IgD-negative memory B cell (primary cell): ENCODE measurements around the gene TPSG1. TPM values are rescaled to one million over a fixed set of nuclear protein-coding genes. Genes with fewer than 3 reads are reported as not detected.
A peak's percentile ranks its signal among the peaks of the same experiment; 100 is the strongest.
"Not testable (repeated sequence)": the region's sequence is repeated elsewhere in the genome, so short reads cannot be mapped to it uniquely, and the experiment has no call there.

ENCODE experiments used
- H3K27ac Mint-ChIP-seq, 3 donors: one replicate each; pipeline ENCODE4 v1.8.0; 2020 to 2022; ENCODE audit warnings: mild to moderate bottlenecking in 3 of 3, mixed read lengths in 3 of 3, moderate library complexity in 1 of 3
- H3K27me3 Mint-ChIP-seq: one replicate; pipeline ENCODE4 v1.8.0; 2021; ENCODE audit warnings: mixed read lengths
- H3K36me3 Mint-ChIP-seq: one replicate; pipeline ENCODE4 v1.8.0; 2020; ENCODE audit warnings: mild to moderate bottlenecking, mixed read lengths
- H3K4me1 Mint-ChIP-seq, 3 donors: one replicate each; pipeline ENCODE4 v1.8.0; 2020 to 2022; ENCODE audit warnings: mixed read lengths in 3 of 3, mild to moderate bottlenecking in 1 of 3
- H3K4me3 Mint-ChIP-seq, 4 donors: one replicate each; pipeline ENCODE4 v1.8.0; 2020 to 2022; ENCODE audit warnings: mild to moderate bottlenecking in 4 of 4, mixed read lengths in 4 of 4, moderate library complexity in 3 of 4
- H3K9me3 Mint-ChIP-seq, 3 donors: one replicate each; pipeline ENCODE4 v1.8.0; 2020 to 2021; ENCODE audit warnings: mixed read lengths in 3 of 3, mild to moderate bottlenecking in 1 of 3
- polyA plus RNA-seq: library from polyadenylated mRNA; unstranded; fragments of 300-500 nt; fragmentation: Illumina TruSeq; gene quantifications from one replicate; pipeline ENCODE4 v1.2.3, GENCODE V29; 2021

Gene TPSG1
- polyA plus RNA-seq, 1 donor from 2014 or later, result not detected

GRCh38 chr16:1244881-1245280 lies 19.8 kb upstream of the TPSG1 start:
- peaks cover 0 to 4% (median 0%) of the 10 kb centered on the region in 3 donors for H3K9me3 Mint-ChIP-seq
- H3K4me3 Mint-ChIP-seq, result no peak overlapping the region
- no peaks in the 10 kb centered on the region for H3K36me3 Mint-ChIP-seq
- no peak overlapping the region for H3K27ac Mint-ChIP-seq
- H3K4me1 Mint-ChIP-seq, result no peaks in the 10 kb centered on the region
- no peaks in the 10 kb centered on the region for H3K27me3 Mint-ChIP-seq

- not testable (repeated sequence) for H3K9me3 Mint-ChIP-seq, H3K27ac Mint-ChIP-seq, H3K4me3 Mint-ChIP-seq, H3K4me1 Mint-ChIP-seq, H3K36me3 Mint-ChIP-seq, H3K27me3 Mint-ChIP-seq
Observed at GRCh38 chr16:1243907-1244850, 19.1 kb upstream of the TPSG1 start.

- not testable (repeated sequence) for H3K27ac Mint-ChIP-seq, H3K36me3 Mint-ChIP-seq, H3K4me1 Mint-ChIP-seq, H3K4me3 Mint-ChIP-seq, H3K9me3 Mint-ChIP-seq, H3K27me3 Mint-ChIP-seq
Observed at GRCh38 chr16:1243363-1243762, 18.3 kb upstream of the TPSG1 start.

GRCh38 chr16:1241081-1241480 lies 16.0 kb upstream of the TPSG1 start:
- H3K27ac Mint-ChIP-seq, H3K4me3 Mint-ChIP-seq, H3K4me1 Mint-ChIP-seq, H3K9me3 Mint-ChIP-seq, H3K27me3 Mint-ChIP-seq, H3K36me3 Mint-ChIP-seq: not testable (repeated sequence)

- H3K4me1 Mint-ChIP-seq, H3K27me3 Mint-ChIP-seq: not testable (repeated sequence)
Observed at GRCh38 chr16:1240436-1240835, 15.4 kb upstream of the TPSG1 start, which contains the start of gene TPSAB1. TSS of gene TPSAB1 (plus strand) at chr16:1240705. CDS start at chr16:1240939, 234 bp downstream.

GRCh38 chr16:1239575-1239974 lies 14.5 kb upstream of the TPSG1 start:
- not testable (repeated sequence) for H3K27me3 Mint-ChIP-seq, H3K4me1 Mint-ChIP-seq, H3K27ac Mint-ChIP-seq, H3K36me3 Mint-ChIP-seq, H3K4me3 Mint-ChIP-seq, H3K9me3 Mint-ChIP-seq

More at GRCh38 chr16:1240436-1240835, 15.4 kb upstream of the TPSG1 start, which contains the start of gene TPSAB1:
- not testable (repeated sequence) for H3K27ac Mint-ChIP-seq, H3K36me3 Mint-ChIP-seq, H3K9me3 Mint-ChIP-seq, H3K4me3 Mint-ChIP-seq

GRCh38 chr16:1238909-1239308 lies 13.8 kb upstream of the TPSG1 start:
- H3K27me3 Mint-ChIP-seq, H3K9me3 Mint-ChIP-seq, H3K4me1 Mint-ChIP-seq, H3K36me3 Mint-ChIP-seq, H3K27ac Mint-ChIP-seq: not testable (repeated sequence)
- H3K4me3 Mint-ChIP-seq, result peak overlapping the region in 2 of 4 donors; percentile 58 to 84

GRCh38 chr16:1237990-1238389 lies 12.9 kb upstream of the TPSG1 start:
- Mint-ChIP-seq H3K4me3 (no peak overlapping the region), H3K36me3 (no peaks in the 10 kb centered on the region), H3K9me3 (peaks cover 0 to 2% (median 2%) of the 10 kb centered on the region in 3 donors), H3K27me3 (peaks cover 1% of the 10 kb centered on the region), H3K4me1 (peaks cover 0 to 2% (median 0%) of the 10 kb centered on the region in 3 donors), H3K27ac (no peak overlapping the region)

GRCh38 chr16:1236659-1237058 lies 11.6 kb upstream of the TPSG1 start:
- not testable (repeated sequence) for H3K4me1 Mint-ChIP-seq, H3K36me3 Mint-ChIP-seq, H3K27me3 Mint-ChIP-seq

GRCh38 chr16:1232049-1232748 lies 7.1 kb upstream of the TPSG1 start:
- not testable (repeated sequence) for H3K4me3 Mint-ChIP-seq, H3K27me3 Mint-ChIP-seq, H3K9me3 Mint-ChIP-seq, H3K4me1 Mint-ChIP-seq, H3K27ac Mint-ChIP-seq, H3K36me3 Mint-ChIP-seq

More at GRCh38 chr16:1236659-1237058, 11.6 kb upstream of the TPSG1 start:
- H3K9me3 Mint-ChIP-seq, H3K27ac Mint-ChIP-seq, H3K4me3 Mint-ChIP-seq: not testable (repeated sequence)

GRCh38 chr16:1231301-1231700 lies 6.2 kb upstream of the TPSG1 start:
- not testable (repeated sequence) for H3K27me3 Mint-ChIP-seq, H3K4me3 Mint-ChIP-seq, H3K27ac Mint-ChIP-seq, H3K9me3 Mint-ChIP-seq, H3K4me1 Mint-ChIP-seq, H3K36me3 Mint-ChIP-seq

- H3K4me3 Mint-ChIP-seq, H3K4me1 Mint-ChIP-seq, H3K27me3 Mint-ChIP-seq, H3K27ac Mint-ChIP-seq, H3K9me3 Mint-ChIP-seq, H3K36me3 Mint-ChIP-seq: not testable (repeated sequence)
Observed at GRCh38 chr16:1230471-1231212, 5.6 kb upstream of the TPSG1 start.

- not testable (repeated sequence) for H3K27me3 Mint-ChIP-seq
Observed at GRCh38 chr16:1230084-1230470, 5.0 kb upstream of the TPSG1 start, which contains the start of gene TPSB2. TSS of gene TPSB2 (minus strand) at chr16:1230184. CDS start at chr16:1229951, 233 bp downstream.

GRCh38 chr16:1229476-1229875 lies 4.4 kb upstream of the TPSG1 start:
- not testable (repeated sequence) for H3K9me3 Mint-ChIP-seq, H3K36me3 Mint-ChIP-seq, H3K4me3 Mint-ChIP-seq, H3K27me3 Mint-ChIP-seq, H3K4me1 Mint-ChIP-seq, H3K27ac Mint-ChIP-seq

More at GRCh38 chr16:1230084-1230470, 5.0 kb upstream of the TPSG1 start, which contains the start of gene TPSB2:
- not testable (repeated sequence) for H3K4me1 Mint-ChIP-seq, H3K4me3 Mint-ChIP-seq, H3K27ac Mint-ChIP-seq, H3K36me3 Mint-ChIP-seq, H3K9me3 Mint-ChIP-seq

GRCh38 chr16:1228227-1228626 lies 3.2 kb upstream of the TPSG1 start:
- H3K36me3 Mint-ChIP-seq, H3K4me3 Mint-ChIP-seq, H3K9me3 Mint-ChIP-seq, H3K27me3 Mint-ChIP-seq, H3K27ac Mint-ChIP-seq, H3K4me1 Mint-ChIP-seq: not testable (repeated sequence)
